Measurements from ENCODE around the gene TRIM15. TPM values are rescaled to one million over a fixed set of nuclear protein-coding genes. Genes with fewer than 3 reads are reported as not detected.

The TRIM15 gene
- total RNA-seq, 1 experiment from 2014 or later: 0.20 TPM

- Histone ChIP-seq H3K79me2 (ENCODE audit: insufficient read depth, low read length) (peaks cover 3% of the 10 kb centered on the region; the same call in 1 of the 2 replicates), H2AFZ (ENCODE audit: low read length) (no peak overlapping the region), H3K4me2 (ENCODE audit: insufficient read depth, insufficient read length, low read length) (no peak overlapping the region), H2BK5ac (ENCODE audit: insufficient read length, low read length) (no peak overlapping the region), H3K27me3 (ENCODE audit: insufficient read depth, low read length) (no peaks in the 10 kb centered on the region), H3K14ac (ENCODE audit: insufficient read depth, low read length) (no peak overlapping the region), H3K18ac (ENCODE audit: insufficient read length, low read depth, low read length) (no peak overlapping the region), H3T11ph (ENCODE audit: low read length) (no peak overlapping the region), H4K91ac (ENCODE audit: insufficient read length, low read depth, low read length) (no peak overlapping the region), H3K79me1 (ENCODE audit: insufficient read depth, low read depth, low read length, poor library complexity, severe bottlenecking) (peaks cover 6% of the 10 kb centered on the region), H3K9me3 (ENCODE audit: control insufficient read depth, low read depth, low read length) (no peaks in the 10 kb centered on the region), H2BK12ac (ENCODE audit: insufficient read length, low read depth, low read length) (no peak overlapping the region), H2BK20ac (ENCODE audit: low read depth, low read length, poor library complexity, severe bottlenecking) (no peak overlapping the region), H3K23me2 (ENCODE audit: insufficient read length, low read depth, low read length, poor library complexity, severe bottlenecking) (no peaks in the 10 kb centered on the region), H4K20me1 (ENCODE audit: control insufficient read depth, insufficient read depth, insufficient read length) (no peaks in the 10 kb centered on the region), H2BK15ac (ENCODE audit: low read depth, low read length) (no peak overlapping the region), H3K4ac (ENCODE audit: low read depth, low read length) (no peak overlapping the region), H3K56ac (ENCODE audit: insufficient read length, low read depth, low read length) (no peak overlapping the region), H4K5ac (ENCODE audit: insufficient read length, low read depth, low read length) (no peak overlapping the region), H3K4me1 (ENCODE audit: insufficient read depth, low read length) (peaks cover 16% of the 10 kb centered on the region; the same call in 1 of the 2 replicates), H2AK5ac (ENCODE audit: insufficient read length, low read length) (no peak overlapping the region), H4K8ac (replicated peaks; ENCODE audit: insufficient read length, low read depth, low read length) (no peak overlapping the region), H3K27ac (ENCODE audit: insufficient read length, low read depth, low read length) (no peak overlapping the region), H3K9ac (ENCODE audit: extremely low read depth, insufficient read length, low read length) (no peak overlapping the region), H3K23ac (ENCODE audit: insufficient read length, low read depth, low read length) (no peak overlapping the region), H2BK120ac (ENCODE audit: low read depth, low read length, poor library complexity, severe bottlenecking) (no peak overlapping the region)
- TF ChIP-seq, protein P1, sequence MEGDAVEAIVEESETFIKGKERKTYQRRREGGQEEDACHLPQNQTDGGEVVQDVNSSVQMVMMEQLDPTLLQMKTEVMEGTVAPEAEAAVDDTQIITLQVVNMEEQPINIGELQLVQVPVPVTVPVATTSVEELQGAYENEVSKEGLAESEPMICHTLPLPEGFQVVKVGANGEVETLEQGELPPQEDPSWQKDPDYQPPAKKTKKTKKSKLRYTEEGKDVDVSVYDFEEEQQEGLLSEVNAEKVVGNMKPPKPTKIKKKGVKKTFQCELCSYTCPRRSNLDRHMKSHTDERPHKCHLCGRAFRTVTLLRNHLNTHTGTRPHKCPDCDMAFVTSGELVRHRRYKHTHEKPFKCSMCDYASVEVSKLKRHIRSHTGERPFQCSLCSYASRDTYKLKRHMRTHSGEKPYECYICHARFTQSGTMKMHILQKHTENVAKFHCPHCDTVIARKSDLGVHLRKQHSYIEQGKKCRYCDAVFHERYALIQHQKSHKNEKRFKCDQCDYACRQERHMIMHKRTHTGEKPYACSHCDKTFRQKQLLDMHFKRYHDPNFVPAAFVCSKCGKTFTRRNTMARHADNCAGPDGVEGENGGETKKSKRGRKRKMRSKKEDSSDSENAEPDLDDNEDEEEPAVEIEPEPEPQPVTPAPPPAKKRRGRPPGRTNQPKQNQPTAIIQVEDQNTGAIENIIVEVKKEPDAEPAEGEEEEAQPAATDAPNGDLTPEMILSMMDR (conservative IDR thresholded peaks at IDR 0.05): no peak
- Mint-ChIP-seq H3K27ac (peak overlapping the region in 2 of 3 experiments; percentile 78 to 82; a peak in 2 of 7 replicates), H3K27me3 (ENCODE audit: low read depth) (no peaks in the 10 kb centered on the region; the same call in 1 of the 2 replicates), H3K36me3 (ENCODE audit: insufficient read depth in 1 of 3, low read depth in 3 of 3) (peaks cover 0 to 13% (median 4%) of the 10 kb centered on the region in 3 experiments; a peak in 4 of 7 replicates), H3K4me1 (peaks cover 40 to 58% of the 10 kb centered on the region in 2 experiments), H3K9me3 (no peaks in the 10 kb centered on the region), H3K4me3 (peak overlapping the region in 1 of 2 experiments; percentile 42; a peak in 1 of 5 replicates)
- DNase-seq: no peak
- no CpG with 5 or more reads among the region's 7 CpGs for WGBS (ENCODE audit: extremely low coverage, insufficient read length, low lambda C conversion rate)
Measured at GRCh38 chr6:30206152-30206551, 42.8 kb downstream of the TRIM15 start.

Measured in H9 (cell line).